GM12878 (cell line): ENCODE results near the gene C1orf50. TPM values are rescaled to one million over a fixed set of nuclear protein-coding genes. Genes with fewer than 3 reads are reported as not detected.

Source experiments
- ATAC-seq: fragments of 200-7000 bp; cut with Tn5 transposase; 3 replicates; pipeline ENCODE4 v1.9.1; 2020; ENCODE audit warnings: mild to moderate bottlenecking, moderate library complexity
- BruUV-seq: library from RNA; stranded (reverse); fragments of 400-500 nt; replicated peaks from 2 replicates; lab custom pipeline; 2021; lab: Mats Ljungman, UMichigan
- CTCF ChIA-PET: fragments of 300-600 bp; sonication (Branson Sonifier 250); formaldehyde crosslinking; extraction: SDS; loops from one replicate; lab custom pipeline; 2021; ENCODE audit warnings: inconsistent platforms; lab: Yijun Ruan, JAX
- POLR2A ChIA-PET: fragments of 350-600 bp; formaldehyde crosslinking; extraction: SDS; loops from one replicate; lab custom pipeline; 2021; ENCODE audit warnings: inconsistent platforms; lab: Charles Lee
- RAD21 ChIA-PET: fragments of 300-600 bp; sonication (Branson Sonifier 250); formaldehyde crosslinking; loops from one replicate; lab custom pipeline; 2023; ENCODE audit warnings: antibody characterized with exemption; ENCODE audit not compliant: unreplicated experiment; lab: Charles Lee
- SMC1A ChIA-PET: fragments of 300-600 bp; sonication (Branson Sonifier 250); formaldehyde crosslinking; loops from one replicate; lab custom pipeline; 2023; ENCODE audit not compliant: unreplicated experiment, uncharacterized antibody; lab: Charles Lee
- DNase-seq: peaks from one replicate; pipeline ENCODE4 v3.0.0-alpha.2; 2011; ENCODE audit warnings: low read depth, low spot score
- FAIRE-seq: peaks from 3 replicates; lab custom pipeline; 2011; peaks lifted over from hg19 to GRCh38; lab: Jason Lieb, UNC
- H2AFZ ChIP-seq: 2 replicates; pipeline ENCODE4 v1.6.0; 2011; ENCODE audit warnings: low read depth, low read length, control low read depth; ENCODE audit not compliant: control insufficient read depth
- H3K27ac ChIP-seq: 2 replicates; pipeline ENCODE4 v1.5.1; 2011; ENCODE audit warnings: control low read depth; ENCODE audit not compliant: control insufficient read depth, insufficient read depth
- H3K27me3 ChIP-seq, 2 experiments: replicated peaks in 1 of 2; 2 replicates each; pipeline versions ENCODE4 v1.6.0 to v1.6.1; 2011; ENCODE audit warnings: low read length in 1 of 2; ENCODE audit not compliant: control insufficient read depth in 2 of 2, insufficient read depth in 2 of 2
- H3K36me3 ChIP-seq, 2 experiments: 2 replicates each; pipeline ENCODE4 v1.5.1; 2011; ENCODE audit warnings: low read length in 1 of 2; ENCODE audit not compliant: control insufficient read depth in 2 of 2, insufficient read depth in 2 of 2
- H3K4me1 ChIP-seq: 2 replicates; pipeline ENCODE4 v1.6.1; 2011; ENCODE audit warnings: mild to moderate bottlenecking, low read length, moderate library complexity, mixed read lengths; ENCODE audit not compliant: control insufficient read depth, insufficient read depth
- H3K4me2 ChIP-seq: 2 replicates; pipeline ENCODE4 v1.6.0; 2011; ENCODE audit warnings: control low read depth; ENCODE audit not compliant: control insufficient read depth, insufficient read depth
- H3K4me3 ChIP-seq: fragments of 200-600 bp; sonication (generic); 2 replicates; pipeline ENCODE4 v1.5.1; 2016
- H3K79me2 ChIP-seq: 2 replicates; pipeline ENCODE4 v1.6.0; 2011; ENCODE audit warnings: low read length; ENCODE audit not compliant: control insufficient read depth, insufficient read depth
- H3K9ac ChIP-seq: 2 replicates; pipeline ENCODE4 v1.8.0; 2011; ENCODE audit warnings: low read length, control low read depth, mixed read lengths; ENCODE audit not compliant: control insufficient read depth, insufficient read depth
- H3K9me3 ChIP-seq: replicated peaks from 3 replicates; pipeline ENCODE4 v1.5.1; 2011; ENCODE audit warnings: mild to moderate bottlenecking, low read length; ENCODE audit not compliant: control insufficient read depth, insufficient read depth
- H4K20me1 ChIP-seq: 2 replicates; pipeline ENCODE4 v1.6.0; 2011; ENCODE audit not compliant: control insufficient read depth, insufficient read depth
- BACH1 ChIP-seq: fragments of 450-650 bp; IDR thresholded peaks from 2 replicates; pipeline ENCODE4 v1.6.1; 2017; ENCODE audit warnings: mild to moderate bottlenecking, borderline replicate concordance
- GABPA ChIP-seq: IDR thresholded peaks from 2 replicates; pipeline ENCODE4 v1.6.1; 2014; ENCODE audit warnings: antibody characterized with exemption, low read depth, mild to moderate bottlenecking, inconsistent platforms
- RAD21 ChIP-seq: IDR thresholded peaks from 2 replicates; pipeline ENCODE4 v1.6.1; 2011; ENCODE audit warnings: mild to moderate bottlenecking, low read depth, low read length, moderate library complexity; ENCODE audit not compliant: insufficient read depth
- SMC3 ChIP-seq: IDR thresholded peaks from 2 replicates; pipeline ENCODE4 v1.6.1; 2011; ENCODE audit warnings: low read length, improper control_type of control experiment, borderline replicate concordance
- SRF ChIP-seq, 2 experiments: IDR thresholded peaks; 2 replicates each; pipeline ENCODE4 v1.6.1; 2011; ENCODE audit warnings: low read depth in 2 of 2, low read length in 2 of 2, mild to moderate bottlenecking in 1 of 2, moderate library complexity in 1 of 2
- YY1 ChIP-seq: IDR thresholded peaks from 2 replicates; pipeline ENCODE4 v1.6.1; 2011; ENCODE audit warnings: low read depth, mild to moderate bottlenecking, low read length
- WGBS: methylation state at CpG from one replicate; pipeline ENCODE4 v1.1.6; 2016; ENCODE audit warnings: low lambda C conversion rate; ENCODE audit not compliant: insufficient replicate concordance, insufficient coverage; ENCODE audit errors: missing lambda C conversion rate; 5-methylcytosine and 5-hydroxymethylcytosine counted together
- in situ Hi-C: fragments of 300-500 bp; cut with MboI; formaldehyde crosslinking; loops from 9 replicates; pipeline ENCODE4 v1.14.3; 2018; ENCODE audit warnings: mixed read lengths
- intact Hi-C: fragments of 100-400 bp; cut with micrococcal nuclease; formaldehyde crosslinking; loops from one replicate; pipeline ENCODE4 v1.14.2; 2022; ENCODE audit not compliant: unreplicated experiment
- polyA plus RNA-seq, 11 experiments: library from polyadenylated mRNA; depleted of rRNA in 4 of 11; unstranded in 6 of 11; stranded (reverse) in 5 of 11; fragments of >200 nt; fragmentation: Nextera tagmentation in 4 of 11; fragmentation: Illumina TruSeq in 1 of 11; extraction: Ambion mirVana in 4 of 11; extraction: Trizol in 1 of 11; gene quantifications; 1 replicate in 1 of 11; 2 replicates in 10 of 11; pipeline versions ENCODE4 v1.2.1 to v1.2.3, GENCODE V29; 2011 to 2016; ENCODE audit warnings: inconsistent platforms in 2 of 11, missing spikeins in 2 of 11, low read depth in 1 of 11
- total RNA-seq, 4 experiments: library from RNA; depleted of rRNA in 3 of 4; stranded (reverse); fragments of >200 nt in 3 of 4; fragmentation: Illumina TruSeq in 1 of 4; extraction: Trizol in 1 of 4; gene quantifications; 2 replicates each; pipeline versions ENCODE4 v1.2.1 to v1.2.3, GENCODE V29; 2013 to 2021
- TF ChIP-seq, protein P1 (sequence below): IDR thresholded peaks from 2 replicates; pipeline ENCODE4 v1.6.1; 2012; ENCODE audit warnings: low read depth, low read length, improper control_type of control experiment
- TF ChIP-seq, protein P2 (sequence below): IDR thresholded peaks from 2 replicates; pipeline ENCODE4 v1.6.1; 2011; ENCODE audit warnings: low read depth, mild to moderate bottlenecking, low read length, moderate library complexity, borderline replicate concordance; ENCODE audit errors: extremely low read depth
- TF ChIP-seq, protein P3 (sequence below), 3 experiments: IDR thresholded peaks in 2 of 3; conservative IDR thresholded peaks in 1 of 3; 2 replicates each; pipeline ENCODE4 v1.5.1; 2011; ENCODE audit warnings: low read depth in 3 of 3, low read length in 3 of 3, mild to moderate bottlenecking in 3 of 3, control low read depth in 2 of 3, moderate library complexity in 2 of 3, inconsistent platforms in 1 of 3, mixed read lengths in 1 of 3; ENCODE audit not compliant: control insufficient read depth in 2 of 3, insufficient read depth in 1 of 3; ENCODE audit errors: extremely low read depth in 1 of 3

The C1orf50 gene
- total and polyA plus RNA-seq, 10 of the 15 experiments (the other 5 are each of a cell fraction or from before 2014, with no cell fraction given): 1.2 to 10.7 (median 6.7) TPM

DNA sequence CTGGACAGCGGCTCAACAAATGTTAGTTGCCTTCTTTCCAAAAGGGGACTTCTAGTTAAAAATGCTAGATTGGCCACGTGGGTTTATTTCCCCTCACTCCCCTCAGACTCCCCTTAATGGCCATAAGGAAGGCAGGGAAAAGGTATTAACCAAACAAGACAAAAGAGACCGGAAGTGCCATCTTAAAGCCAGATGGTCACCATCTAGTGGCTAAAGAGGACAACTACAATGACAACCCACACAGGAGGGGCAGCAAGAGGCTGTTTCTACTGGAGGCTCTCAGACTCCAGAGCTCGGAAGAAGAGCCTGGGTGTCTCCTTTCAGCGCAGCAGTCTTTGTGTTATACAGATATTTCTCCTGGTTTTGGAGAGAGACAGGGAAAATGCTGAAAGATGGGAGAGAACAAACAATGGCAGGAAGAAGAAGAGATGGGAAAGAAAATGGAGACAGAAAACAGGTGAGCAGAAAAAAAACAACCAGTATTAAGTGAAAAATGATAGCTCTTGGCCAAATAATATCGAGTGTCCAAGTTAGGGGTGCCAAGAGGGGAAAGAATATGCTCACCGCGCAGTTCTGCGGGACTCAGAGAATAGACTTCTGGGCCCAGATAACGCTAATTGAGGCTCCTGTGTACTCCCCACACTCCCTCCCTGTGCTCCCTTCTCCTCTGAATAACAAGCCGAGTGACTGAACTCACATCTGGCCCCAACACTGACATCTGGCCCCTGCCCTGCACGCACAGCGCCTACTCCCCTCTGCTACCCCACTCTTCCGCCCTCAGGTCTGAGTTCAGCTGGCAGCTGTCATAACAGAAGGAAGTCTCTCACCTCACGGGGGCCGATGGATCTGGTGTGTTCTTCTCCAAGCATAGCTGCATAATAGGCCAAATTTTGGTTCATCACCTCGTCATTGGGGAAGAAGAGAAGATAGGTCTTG is 9.8 kb upstream of the C1orf50 start:
- Histone ChIP-seq H3K27ac (no peak overlapping the region), H3K4me1 (no peaks in the 10 kb centered on the region), H3K79me2 (no peaks in the 10 kb centered on the region), H3K4me2 (no peak overlapping the region), H3K9ac (no peak overlapping the region), H3K9me3 (no peaks in the 10 kb centered on the region), H3K36me3 (peaks cover 11 to 15% of the 10 kb centered on the region in 2 experiments; a peak in 3 of 4 replicates), H2AFZ (no peak overlapping the region), H4K20me1 (no peaks in the 10 kb centered on the region), H3K27me3 (no peaks in the 10 kb centered on the region), H3K4me3 (no peak overlapping the region)
- 85% methylated on average over 16 of the region's 17 CpGs for WGBS
- ChIA-PET SMC1A (interaction anchor here (1.5 to 2.6 kb wide), 4 partner anchors 9 to 317 kb away, joined by 4 to 12 read pairs (median 8); partner anchors contain the start of genes C1orf50 and P3H1), RAD21 (interaction anchor here (0.6 to 1.9 kb wide), 2 partner anchors 9 to 66 kb away, joined by 5 to 6 read pairs; no protein-coding TSS in a partner anchor), POLR2A (interaction anchor here (1.9 kb wide), 1 partner anchor 9 kb away, joined by 7 read pairs; the partner anchor contains the start of genes C1orf50 and P3H1), CTCF (interaction anchor here (0.6 to 2.3 kb wide), 13 partner anchors 9 to 316 kb away, joined by 3 to 12 read pairs (median 4); partner anchors contain the start of genes C1orf50, P3H1 and ZNF691)
- DNase-seq (no peak), ATAC-seq (peak; percentile 96), FAIRE-seq (peak; percentile 91)
- BruUV-seq: no TSS peak
- in situ Hi-C loops: no loop called here
- TF ChIP-seq YY1 (peak; percentile 60; the same call in 1 of the 2 replicates), RAD21 (peak; percentile 59), SMC3 (peak; percentile 67), SRF (IDR thresholded peaks at IDR 0.05; ENCODE audit: low read depth in 2 of 2, low read length in 2 of 2) (0 out of 4 replicates have a peak, but pooled peaks of 1 of the 2 experiments have one; percentile 36), BACH1 (no peak), GABPA (peak; percentile 39; the same call in 1 of the 2 replicates)
- TF ChIP-seq, protein P1, sequence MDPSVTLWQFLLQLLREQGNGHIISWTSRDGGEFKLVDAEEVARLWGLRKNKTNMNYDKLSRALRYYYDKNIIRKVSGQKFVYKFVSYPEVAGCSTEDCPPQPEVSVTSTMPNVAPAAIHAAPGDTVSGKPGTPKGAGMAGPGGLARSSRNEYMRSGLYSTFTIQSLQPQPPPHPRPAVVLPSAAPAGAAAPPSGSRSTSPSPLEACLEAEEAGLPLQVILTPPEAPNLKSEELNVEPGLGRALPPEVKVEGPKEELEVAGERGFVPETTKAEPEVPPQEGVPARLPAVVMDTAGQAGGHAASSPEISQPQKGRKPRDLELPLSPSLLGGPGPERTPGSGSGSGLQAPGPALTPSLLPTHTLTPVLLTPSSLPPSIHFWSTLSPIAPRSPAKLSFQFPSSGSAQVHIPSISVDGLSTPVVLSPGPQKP: peak; percentile 95
- TF ChIP-seq, protein P2, sequence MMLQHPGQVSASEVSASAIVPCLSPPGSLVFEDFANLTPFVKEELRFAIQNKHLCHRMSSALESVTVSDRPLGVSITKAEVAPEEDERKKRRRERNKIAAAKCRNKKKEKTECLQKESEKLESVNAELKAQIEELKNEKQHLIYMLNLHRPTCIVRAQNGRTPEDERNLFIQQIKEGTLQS: no peak
- TF ChIP-seq, protein P3, sequence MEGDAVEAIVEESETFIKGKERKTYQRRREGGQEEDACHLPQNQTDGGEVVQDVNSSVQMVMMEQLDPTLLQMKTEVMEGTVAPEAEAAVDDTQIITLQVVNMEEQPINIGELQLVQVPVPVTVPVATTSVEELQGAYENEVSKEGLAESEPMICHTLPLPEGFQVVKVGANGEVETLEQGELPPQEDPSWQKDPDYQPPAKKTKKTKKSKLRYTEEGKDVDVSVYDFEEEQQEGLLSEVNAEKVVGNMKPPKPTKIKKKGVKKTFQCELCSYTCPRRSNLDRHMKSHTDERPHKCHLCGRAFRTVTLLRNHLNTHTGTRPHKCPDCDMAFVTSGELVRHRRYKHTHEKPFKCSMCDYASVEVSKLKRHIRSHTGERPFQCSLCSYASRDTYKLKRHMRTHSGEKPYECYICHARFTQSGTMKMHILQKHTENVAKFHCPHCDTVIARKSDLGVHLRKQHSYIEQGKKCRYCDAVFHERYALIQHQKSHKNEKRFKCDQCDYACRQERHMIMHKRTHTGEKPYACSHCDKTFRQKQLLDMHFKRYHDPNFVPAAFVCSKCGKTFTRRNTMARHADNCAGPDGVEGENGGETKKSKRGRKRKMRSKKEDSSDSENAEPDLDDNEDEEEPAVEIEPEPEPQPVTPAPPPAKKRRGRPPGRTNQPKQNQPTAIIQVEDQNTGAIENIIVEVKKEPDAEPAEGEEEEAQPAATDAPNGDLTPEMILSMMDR (IDR thresholded peaks at IDR 0.05 in 2 of 3, conservative IDR thresholded peaks at IDR 0.05 in 1 of 3; ENCODE audit: control insufficient read depth in 2 of 3, extremely low read depth in 1 of 3, insufficient read depth in 1 of 3, low read depth in 3 of 3, low read length in 3 of 3): peak; percentile 62 to 76 (median 70)
- intact Hi-C loops: no loop called here
